HCT116 (cell line): ENCODE data around the gene ANKLE2. TPM values are rescaled to one million over a fixed set of nuclear protein-coding genes. Genes with fewer than 3 reads are reported as not detected.

ENCODE experiments used
- ATAC-seq: fragments of 200-7000 bp; cut with Tn5 transposase; 2 replicates; pipeline ENCODE4 v1.9.1; 2020; ENCODE audit warnings: mild to moderate bottlenecking, moderate library complexity
- BruUV-seq: library from RNA; stranded (reverse); fragments of 400-500 nt; replicated peaks from 2 replicates; lab custom pipeline; 2021; lab: Mats Ljungman, UMichigan
- CTCF ChIA-PET: fragments of 300-600 bp; sonication (Branson Sonifier 250); formaldehyde crosslinking; loops from one replicate; lab custom pipeline; 2021; ENCODE audit warnings: antibody characterized with exemption; lab: Charles Lee
- POLR2A ChIA-PET: fragments of 300-600, 350-600 bp; sonication (Branson Sonifier 250); formaldehyde crosslinking; loops from one replicate; lab custom pipeline; 2021; ENCODE audit warnings: antibody characterized with exemption; lab: Charles Lee
- RAD21 ChIA-PET, 2 experiments: fragments of 300-600 bp; sonication (Branson Sonifier 250); formaldehyde crosslinking; loops; one replicate each; lab custom pipeline; 2023; ENCODE audit warnings: low total read pairs in 2 of 2; ENCODE audit not compliant: uncharacterized antibody in 2 of 2, unreplicated experiment in 2 of 2, low non-redundant PET in 1 of 2; lab: Charles Lee
- DNase-seq: peaks from one replicate; pipeline ENCODE4 v3.0.0-alpha.2; 2010; ENCODE audit warnings: low read depth, low spot score
- H2AFZ ChIP-seq: fragments of 200-600 bp; shearing (Covaris generic), sonication (generic); 2 replicates; pipeline ENCODE4 v1.6.1; 2017; ENCODE audit warnings: low read depth, mixed run types, mixed read lengths, antibody characterized with exemption, low read length; ENCODE audit not compliant: poor library complexity, severe bottlenecking
- H3K27ac ChIP-seq: 2 replicates; pipeline ENCODE4 v1.5.1; 2012; ENCODE audit warnings: low read depth, low read length
- H3K27me3 ChIP-seq: fragments of 200-600 bp; sonication (generic); 2 replicates; pipeline ENCODE4 v1.6.1; 2016; ENCODE audit warnings: mixed run types, low read length, mixed read lengths; ENCODE audit not compliant: insufficient read depth
- H3K36me3 ChIP-seq, 2 experiments: fragments of 200-500 bp in 1 of 2; fragments of 200-600 bp in 1 of 2; sonication (Bioruptor generic) in 1 of 2; sonication (generic) in 1 of 2; 2 replicates each; pipeline versions ENCODE4 v1.5.1 to v1.6.1; 2014 to 2016; ENCODE audit warnings: low read length in 2 of 2, inconsistent platforms in 1 of 2, mixed read lengths in 1 of 2, mixed run types in 1 of 2; ENCODE audit not compliant: insufficient read depth in 2 of 2, control insufficient read depth in 1 of 2
- H3K4me1 ChIP-seq, 2 experiments: fragments of 200-600 bp in 1 of 2; sonication (generic) in 1 of 2; 2 replicates each; pipeline versions ENCODE4 v1.5.1 to v1.6.1; 2012 to 2017; ENCODE audit warnings: low read length in 2 of 2, inconsistent platforms in 1 of 2, mild to moderate bottlenecking in 1 of 2, mixed read lengths in 1 of 2, mixed run types in 1 of 2, moderate library complexity in 1 of 2; ENCODE audit not compliant: insufficient read depth in 2 of 2, control insufficient read depth in 1 of 2
- H3K4me2 ChIP-seq: fragments of 200-600 bp; sonication (generic); 2 replicates; pipeline ENCODE4 v1.6.1; 2017; ENCODE audit warnings: mixed run types, low read length, mixed read lengths
- H3K4me3 ChIP-seq, 2 experiments: fragments of 200-600 bp in 1 of 2; sonication (generic) in 1 of 2; replicated peaks in 1 of 2; 2 replicates each; pipeline ENCODE4 v1.5.1; 2011 to 2016; ENCODE audit warnings: low read length in 2 of 2, control low read depth in 1 of 2, low read depth in 1 of 2, mild to moderate bottlenecking in 1 of 2, mixed read lengths in 1 of 2, mixed run types in 1 of 2
- H3K79me2 ChIP-seq: fragments of 200-600 bp; sonication (generic); 2 replicates; pipeline ENCODE4 v1.6.1; 2017; ENCODE audit warnings: mild to moderate bottlenecking, mixed run types, low read length, moderate library complexity, mixed read lengths; ENCODE audit not compliant: insufficient read depth
- H3K9ac ChIP-seq: fragments of 200-600 bp; sonication (generic); 2 replicates; pipeline ENCODE4 v1.6.1; 2016; ENCODE audit warnings: low read length, mixed read lengths
- H3K9me2 ChIP-seq: fragments of 200-600 bp; sonication (generic), shearing (Covaris generic); 2 replicates; pipeline ENCODE4 v1.6.1; 2017; ENCODE audit warnings: mixed run types, mild to moderate bottlenecking, moderate library complexity; ENCODE audit not compliant: insufficient read depth
- H3K9me3 ChIP-seq, 2 experiments: fragments of 200-500 bp in 1 of 2; fragments of 200-600 bp in 1 of 2; sonication (Bioruptor generic) in 1 of 2; sonication (generic) in 1 of 2; 2 replicates each; pipeline ENCODE4 v1.6.1; 2014 to 2017; ENCODE audit warnings: low read length in 2 of 2, mixed read lengths in 2 of 2, inconsistent platforms in 1 of 2, low read depth in 1 of 2, mild to moderate bottlenecking in 1 of 2, mixed run types in 1 of 2, moderate library complexity in 1 of 2; ENCODE audit not compliant: control insufficient read depth in 1 of 2, insufficient read depth in 1 of 2
- H4K20me1 ChIP-seq: fragments of 200-600 bp; sonication (generic), shearing (Covaris generic); 2 replicates; pipeline ENCODE4 v1.6.1; 2017; ENCODE audit warnings: mixed run types, mild to moderate bottlenecking, moderate library complexity; ENCODE audit not compliant: insufficient read depth
- CBX3 ChIP-seq: IDR thresholded peaks from 2 replicates; pipeline ENCODE4 v1.6.1; 2012; ENCODE audit warnings: low read depth
- ELF1 ChIP-seq: IDR thresholded peaks from 2 replicates; pipeline ENCODE4 v1.6.1; 2012; ENCODE audit warnings: low read depth, borderline replicate concordance
- EZH2 ChIP-seq: fragments of 200-600 bp; sonication (generic); IDR thresholded peaks from 2 replicates; pipeline ENCODE4 v1.6.1; 2017; ENCODE audit warnings: antibody characterized with exemption, mixed run types
- JUND ChIP-seq: IDR thresholded peaks from 2 replicates; pipeline ENCODE4 v1.6.1; 2012
- MAX ChIP-seq: IDR thresholded peaks from 2 replicates; pipeline ENCODE4 v1.6.1; 2012
- RAD21 ChIP-seq: IDR thresholded peaks from 2 replicates; pipeline ENCODE4 v1.6.1; 2012; ENCODE audit warnings: low read depth, mild to moderate bottlenecking
- SIN3A ChIP-seq: IDR thresholded peaks from 2 replicates; pipeline ENCODE4 v1.6.1; 2012; ENCODE audit warnings: low read depth
- SRF ChIP-seq: IDR thresholded peaks from 2 replicates; pipeline ENCODE4 v1.6.1; 2012; ENCODE audit warnings: low read depth
- ZBTB33 ChIP-seq: IDR thresholded peaks from 2 replicates; pipeline ENCODE4 v1.6.1; 2011; ENCODE audit warnings: mild to moderate bottlenecking, low read length, moderate library complexity; ENCODE audit not compliant: insufficient replicate concordance; ENCODE audit errors: extremely low read depth
- ZFX ChIP-seq: fragments of 450-650 bp; IDR thresholded peaks from 2 replicates; pipeline ENCODE4 v1.6.1; 2017
- ZNF274 ChIP-seq: fragments of 200-500 bp; sonication (Bioruptor generic); IDR thresholded peaks from 2 replicates; pipeline ENCODE4 v1.6.1; 2014; ENCODE audit warnings: mild to moderate bottlenecking, low read depth, low read length, inconsistent platforms
- intact Hi-C: fragments of 100-400 bp; cut with micrococcal nuclease; formaldehyde crosslinking; loops from 2 replicates; pipeline ENCODE4 v1.10.0; 2022
- total RNA-seq: library from RNA; stranded (reverse); gene quantifications from one replicate; pipeline ENCODE4 v1.2.1, GENCODE V29; 2021; ENCODE audit not compliant: unreplicated experiment

ANKLE2 gene
- total RNA-seq, 1 experiment from 2014 or later, result 68.8 TPM

- ChIA-PET RAD21 (no interaction called here), POLR2A (no interaction called here), CTCF (no interaction called here)
- no peak for DNase-seq
- ATAC-seq, result no peak
- Histone ChIP-seq H3K79me2 (peaks cover 11% of the 10 kb centered on the region), H3K27me3 (no peaks in the 10 kb centered on the region), H3K9ac (no peak overlapping the region), H3K36me3 (peaks cover 40 to 49% of the 10 kb centered on the region in 2 experiments; a peak in 3 of 4 replicates), H4K20me1 (no peaks in the 10 kb centered on the region), H3K9me2 (no peaks in the 10 kb centered on the region), H3K27ac (no peak overlapping the region), H2AFZ (no peak overlapping the region), H3K4me2 (no peak overlapping the region), H3K9me3 (no peaks in the 10 kb centered on the region), H3K4me1 (no peaks in the 10 kb centered on the region)
- intact Hi-C loops, result no loop called here
- no TSS peak for BruUV-seq
- TF ChIP-seq ZFX, result no peak
- TF ChIP-seq EZH2, result no peak
- TF ChIP-seq ZBTB33, result no peak
- no peak for TF ChIP-seq ZNF274
- no peak for TF ChIP-seq RAD21
- TF ChIP-seq SIN3A, result no peak
- TF ChIP-seq ELF1, result no peak
- TF ChIP-seq SRF, result no peak
- no peak for TF ChIP-seq JUND
- TF ChIP-seq MAX, result no peak
- TF ChIP-seq CBX3, result no peak
- TF ChIP-seq, all 23 proteins: peak for 0
- H3K4me3 ChIP-seq, result no peak overlapping the region
These were observed 41.5 kb upstream of the ANKLE2 start for GRCh38 chr12:132803125-132803524.
